Neural progenitor cell (in vitro differentiated cells): ENCODE results near the gene TTC9. TPM values are rescaled to one million over a fixed set of nuclear protein-coding genes. Genes with fewer than 3 reads are reported as not detected.
A peak's percentile ranks its signal among the peaks of the same experiment; 100 is the strongest.

Experiments used
- DNase-seq: peaks from one replicate; pipeline ENCODE4 v3.0.0-alpha.2; 2016; ENCODE audit warnings: low spot score
- H2AFZ ChIP-seq: fragments of 200-600 bp; sonication (generic); replicated peaks from 2 replicates; pipeline ENCODE4 v1.6.1; 2016; ENCODE audit warnings: antibody characterized with exemption
- H3F3A ChIP-seq: fragments of 200-600 bp; sonication (generic); 2 replicates; pipeline ENCODE4 v1.6.1; 2016; ENCODE audit warnings: antibody characterized with exemption, low read depth
- H3K27ac ChIP-seq: fragments of 200-600 bp; sonication (generic); 2 replicates; pipeline ENCODE4 v1.5.1; 2016; ENCODE audit warnings: mild to moderate bottlenecking
- H3K27me3 ChIP-seq: fragments of 200-600 bp; sonication (generic); 2 replicates; pipeline ENCODE4 v1.6.1; 2016; ENCODE audit warnings: mild to moderate bottlenecking, moderate library complexity
- H3K36me3 ChIP-seq: fragments of 200-600 bp; sonication (generic); 2 replicates; pipeline ENCODE4 v1.5.1; 2016
- H3K4me1 ChIP-seq: fragments of 200-600 bp; sonication (generic); 2 replicates; pipeline ENCODE4 v1.6.1; 2016; ENCODE audit warnings: mixed run types
- H3K4me2 ChIP-seq: fragments of 200-600 bp; sonication (generic); 2 replicates; pipeline ENCODE4 v1.6.1; 2016
- H3K4me3 ChIP-seq: fragments of 200-600 bp; sonication (generic); 2 replicates; pipeline ENCODE4 v1.5.1; 2016
- H3K79me2 ChIP-seq: fragments of 200-600 bp; sonication (generic); 2 replicates; pipeline ENCODE4 v1.6.1; 2016; ENCODE audit warnings: low read depth
- H3K9ac ChIP-seq: fragments of 200-600 bp; sonication (generic); 2 replicates; pipeline ENCODE4 v1.6.1; 2016
- H3K9me3 ChIP-seq: fragments of 200-600 bp; sonication (generic); 2 replicates; pipeline ENCODE4 v1.5.1; 2016; ENCODE audit warnings: low read depth
- H4K20me1 ChIP-seq: fragments of 200-600 bp; sonication (generic); 2 replicates; pipeline ENCODE4 v1.6.1; 2016; ENCODE audit warnings: low read depth
- H3K27ac Mint-ChIP-seq: 3 replicates; pipeline ENCODE4 v1.8.0; 2021; ENCODE audit warnings: mixed read lengths
- H3K27me3 Mint-ChIP-seq: 2 replicates; pipeline ENCODE4 v1.8.0; 2022; ENCODE audit warnings: low read depth, mild to moderate bottlenecking, inconsistent platforms, moderate library complexity, mixed read lengths; ENCODE audit not compliant: insufficient read depth
- H3K36me3 Mint-ChIP-seq: 3 replicates; pipeline ENCODE4 v1.8.0; 2021; ENCODE audit warnings: mixed read lengths
- H3K4me1 Mint-ChIP-seq: 3 replicates; pipeline ENCODE4 v1.8.0; 2021; ENCODE audit warnings: mixed read lengths
- H3K4me3 Mint-ChIP-seq: 3 replicates; pipeline ENCODE4 v1.8.0; 2021; ENCODE audit warnings: mild to moderate bottlenecking, moderate library complexity, mixed read lengths
- H3K9me3 Mint-ChIP-seq: 3 replicates; pipeline ENCODE4 v1.8.0; 2020; ENCODE audit warnings: mixed read lengths
- CTCF ChIP-seq: fragments of 200-600 bp; sonication (generic); IDR thresholded peaks from 2 replicates; pipeline ENCODE4 v1.5.1; 2017; ENCODE audit warnings: antibody characterized with exemption, mild to moderate bottlenecking
- EZH2 ChIP-seq: fragments of 200-600 bp; sonication (generic); IDR thresholded peaks from 2 replicates; pipeline ENCODE4 v1.6.1; 2017; ENCODE audit warnings: antibody characterized with exemption, mild to moderate bottlenecking, moderate library complexity
- EZH2phosphoT487 ChIP-seq: fragments of 200-600 bp; sonication (generic); IDR thresholded peaks from 2 replicates; pipeline ENCODE4 v1.6.1; 2017; ENCODE audit warnings: antibody characterized with exemption
- total RNA-seq: library from RNA; depleted of rRNA; stranded (reverse); fragments of >200 nt; gene quantifications from 2 replicates; pipeline ENCODE4 v1.2.3, GENCODE V29; 2015; ENCODE audit warnings: low replicate concordance

The TTC9 gene
- total RNA-seq, 1 donor from 2014 or later, result 3.5 TPM

DNA sequence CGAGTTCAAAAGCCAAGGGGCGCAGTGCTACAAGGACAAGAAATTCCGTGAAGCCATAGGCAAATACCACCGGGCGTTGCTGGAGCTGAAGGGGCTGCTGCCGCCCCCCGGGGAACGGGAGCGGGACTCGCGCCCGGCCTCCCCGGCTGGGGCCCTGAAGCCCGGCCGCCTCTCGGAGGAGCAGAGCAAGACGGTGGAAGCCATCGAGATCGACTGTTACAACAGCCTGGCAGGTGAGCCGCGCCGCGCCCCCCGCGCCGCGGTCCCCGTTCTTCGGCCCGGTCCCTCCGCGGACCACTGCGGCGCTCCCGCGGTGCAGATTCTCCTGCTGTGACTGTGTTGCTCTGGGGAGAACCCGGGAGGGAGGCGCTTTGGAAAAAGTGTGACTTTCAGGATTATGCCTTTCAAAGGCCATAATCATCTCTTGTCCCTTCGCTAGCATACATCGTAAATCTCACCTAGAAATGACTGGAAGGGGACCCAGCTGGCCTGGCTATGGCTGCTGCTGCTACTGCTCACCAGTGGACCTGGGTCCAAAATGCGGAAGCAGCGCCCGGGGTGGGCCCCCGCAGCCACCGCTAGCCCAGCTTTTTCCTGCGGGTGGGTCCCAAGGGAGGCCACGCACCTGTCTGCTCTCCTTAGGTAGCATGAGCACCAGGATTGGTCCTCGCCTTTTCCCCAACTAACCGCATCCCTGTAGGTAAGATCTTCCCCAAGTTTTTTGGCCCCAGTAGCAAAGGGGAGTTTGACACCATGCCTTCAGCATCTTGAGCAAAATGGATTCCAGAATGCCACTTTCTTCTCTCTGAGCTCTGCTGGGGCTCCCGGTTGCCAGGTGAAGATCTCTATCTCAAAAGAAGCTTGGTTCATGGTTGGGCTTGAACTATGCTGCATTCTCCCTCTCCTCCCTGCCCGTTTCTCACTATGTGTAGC is 853 bp downstream of the TTC9 start:
- H4K20me1 ChIP-seq, result peaks cover 11% of the 10 kb centered on the region
- Mint-ChIP-seq H3K27me3 (peaks cover 5% of the 10 kb centered on the region), H3K4me3 (peak overlapping the region; percentile 95), H3K27ac (peak overlapping the region; percentile 59), H3K36me3 (peaks cover 8% of the 10 kb centered on the region), H3K9me3 (no peaks in the 10 kb centered on the region), H3K4me1 (peaks cover 42% of the 10 kb centered on the region)
- H3K27me3 ChIP-seq, result peaks cover 51% of the 10 kb centered on the region
- peak overlapping the region; percentile 0 for H3K9ac ChIP-seq
- peaks cover 15% of the 10 kb centered on the region for H3F3A ChIP-seq
- peak overlapping the region; percentile 97 for H2AFZ ChIP-seq
- H3K79me2 ChIP-seq, result peaks cover 25% of the 10 kb centered on the region
- H3K27ac ChIP-seq, result no peak overlapping the region
- H3K4me3 ChIP-seq, result peak overlapping the region; percentile 98
- TF ChIP-seq EZH2, result peak; percentile 49
- no peak for TF ChIP-seq CTCF
- TF ChIP-seq EZH2phosphoT487, result no peak
- no peaks in the 10 kb centered on the region for H3K36me3 ChIP-seq
- peak; percentile 9 for DNase-seq
- H3K4me1 ChIP-seq, result peaks cover 19% of the 10 kb centered on the region
- peak overlapping the region; percentile 81 for H3K4me2 ChIP-seq
- no peaks in the 10 kb centered on the region for H3K9me3 ChIP-seq

DNA sequence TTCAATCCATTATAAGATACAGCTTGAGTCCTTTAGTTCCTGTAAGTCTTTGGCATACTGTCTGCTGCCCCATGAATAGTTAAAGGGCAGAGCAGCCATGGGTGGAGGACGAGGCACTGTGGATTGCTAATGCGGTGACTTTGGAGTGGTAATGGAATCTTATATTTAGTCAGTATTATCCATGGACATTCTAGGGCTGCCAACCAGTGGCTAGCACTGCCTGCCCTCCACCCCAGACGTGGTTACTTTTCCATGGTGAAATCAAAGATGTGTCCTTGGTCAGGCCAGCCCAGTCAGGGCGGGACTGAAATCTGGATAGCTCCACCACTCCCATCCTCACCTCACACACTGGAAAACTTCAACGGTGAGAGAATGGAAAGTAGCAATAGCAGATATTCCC is 2.3 kb downstream of the TTC9 start:
- Mint-ChIP-seq H3K4me1 (peaks cover 42% of the 10 kb centered on the region), H3K27me3 (peaks cover 4% of the 10 kb centered on the region), H3K4me3 (peak overlapping the region; percentile 95), H3K36me3 (peaks cover 8% of the 10 kb centered on the region), H3K9me3 (no peaks in the 10 kb centered on the region), H3K27ac (no peak overlapping the region)
- Histone ChIP-seq H4K20me1 (peaks cover 11% of the 10 kb centered on the region), H3F3A (peaks cover 15% of the 10 kb centered on the region), H3K9ac (no peak overlapping the region), H3K79me2 (peaks cover 25% of the 10 kb centered on the region), H2AFZ (no peak overlapping the region), H3K27me3 (peaks cover 47% of the 10 kb centered on the region), H3K9me3 (no peaks in the 10 kb centered on the region), H3K36me3 (no peaks in the 10 kb centered on the region), H3K4me3 (no peak overlapping the region), H3K4me1 (peaks cover 20% of the 10 kb centered on the region), H3K4me2 (peak overlapping the region; percentile 81), H3K27ac (no peak overlapping the region)
- no peak for DNase-seq
- TF ChIP-seq CTCF (no peak), EZH2 (no peak), EZH2phosphoT487 (no peak)

DNA sequence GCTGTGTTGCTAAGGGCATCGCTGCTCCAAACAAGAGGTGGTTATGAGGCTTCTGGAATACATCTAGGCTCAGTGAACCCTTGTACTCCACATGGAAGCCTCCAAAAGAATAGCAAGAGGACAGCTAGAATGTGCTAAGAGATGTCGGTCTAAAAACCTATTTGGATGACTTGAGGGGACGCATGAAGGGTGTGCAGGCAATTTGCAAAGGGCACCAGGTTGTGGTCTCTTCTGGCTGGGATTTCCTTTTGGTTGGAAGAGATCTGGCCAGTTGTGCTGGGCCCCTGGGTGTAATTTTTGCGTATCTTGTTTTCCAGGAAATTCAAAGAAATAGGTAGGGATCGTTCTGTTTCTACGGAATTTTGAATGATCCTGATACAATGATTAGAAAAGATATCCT is 4.2 kb downstream of the TTC9 start:
- H3K27me3 ChIP-seq, result peaks cover 30% of the 10 kb centered on the region
- no peaks in the 10 kb centered on the region for H3K9me3 ChIP-seq
- H3K4me3 ChIP-seq, result no peak overlapping the region
- H3K4me1 ChIP-seq, result peaks cover 20% of the 10 kb centered on the region
- Mint-ChIP-seq H3K36me3 (peaks cover 10% of the 10 kb centered on the region), H3K27me3 (no peaks in the 10 kb centered on the region), H3K9me3 (no peaks in the 10 kb centered on the region), H3K4me3 (no peak overlapping the region), H3K27ac (no peak overlapping the region), H3K4me1 (peaks cover 32% of the 10 kb centered on the region)
- DNase-seq, result no peak
- peaks cover 25% of the 10 kb centered on the region for H3K79me2 ChIP-seq
- H3K27ac ChIP-seq, result no peak overlapping the region
- H3K36me3 ChIP-seq, result no peaks in the 10 kb centered on the region
- no peak overlapping the region for H3K9ac ChIP-seq
- peaks cover 5% of the 10 kb centered on the region for H3F3A ChIP-seq
- H3K4me2 ChIP-seq, result no peak overlapping the region
- TF ChIP-seq EZH2, result no peak
- no peak for TF ChIP-seq EZH2phosphoT487
- TF ChIP-seq CTCF, result no peak
- H2AFZ ChIP-seq, result no peak overlapping the region
- peaks cover 11% of the 10 kb centered on the region for H4K20me1 ChIP-seq
